ENCODE results near the gene LRRC4C. TPM values are rescaled to one million over a fixed set of nuclear protein-coding genes. Genes with fewer than 3 reads are reported as not detected.
"Not testable (repeated sequence)": the region's sequence is repeated elsewhere in the genome, so short reads cannot be mapped to it uniquely, and the experiment has no call there.

Gene LRRC4C
- polyA plus RNA-seq, 1 experiment: 0.02 TPM

DNA sequence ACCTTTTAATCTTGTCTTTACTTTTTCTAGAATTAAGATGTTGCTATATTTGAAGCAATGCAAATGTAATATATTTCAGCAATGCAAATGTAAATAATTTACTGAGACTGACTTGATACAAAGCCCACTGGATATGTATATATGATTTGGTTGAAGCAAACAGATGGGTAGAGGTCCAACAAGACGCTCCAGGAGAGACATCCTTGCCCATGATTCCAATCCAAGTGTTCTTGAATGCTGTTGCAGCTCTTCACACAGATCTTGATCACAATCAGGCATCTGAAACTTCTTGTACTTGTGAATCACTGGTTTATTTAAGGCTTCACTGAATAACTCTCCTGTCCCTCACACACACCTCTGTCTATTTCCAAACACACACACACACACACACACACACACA lies 507.0 kb downstream of the LRRC4C start:
- Histone ChIP-seq H3K27ac (ENCODE audit: low read depth, low read length) (no peak overlapping the region), H3K9me3 (ENCODE audit: control insufficient read depth, insufficient read depth, low read length) (peaks cover 2% of the 10 kb centered on the region), H3K4me3 (ENCODE audit: low read depth, low read length) (no peak overlapping the region), H3K27me3 (ENCODE audit: control insufficient read depth, insufficient read depth, low read length) (no peaks in the 10 kb centered on the region)
- TF ChIP-seq, protein P1, sequence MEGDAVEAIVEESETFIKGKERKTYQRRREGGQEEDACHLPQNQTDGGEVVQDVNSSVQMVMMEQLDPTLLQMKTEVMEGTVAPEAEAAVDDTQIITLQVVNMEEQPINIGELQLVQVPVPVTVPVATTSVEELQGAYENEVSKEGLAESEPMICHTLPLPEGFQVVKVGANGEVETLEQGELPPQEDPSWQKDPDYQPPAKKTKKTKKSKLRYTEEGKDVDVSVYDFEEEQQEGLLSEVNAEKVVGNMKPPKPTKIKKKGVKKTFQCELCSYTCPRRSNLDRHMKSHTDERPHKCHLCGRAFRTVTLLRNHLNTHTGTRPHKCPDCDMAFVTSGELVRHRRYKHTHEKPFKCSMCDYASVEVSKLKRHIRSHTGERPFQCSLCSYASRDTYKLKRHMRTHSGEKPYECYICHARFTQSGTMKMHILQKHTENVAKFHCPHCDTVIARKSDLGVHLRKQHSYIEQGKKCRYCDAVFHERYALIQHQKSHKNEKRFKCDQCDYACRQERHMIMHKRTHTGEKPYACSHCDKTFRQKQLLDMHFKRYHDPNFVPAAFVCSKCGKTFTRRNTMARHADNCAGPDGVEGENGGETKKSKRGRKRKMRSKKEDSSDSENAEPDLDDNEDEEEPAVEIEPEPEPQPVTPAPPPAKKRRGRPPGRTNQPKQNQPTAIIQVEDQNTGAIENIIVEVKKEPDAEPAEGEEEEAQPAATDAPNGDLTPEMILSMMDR (IDR thresholded peaks at IDR 0.05; ENCODE audit: low read depth, low read length): no peak
- ChIA-PET CTCF (interaction anchor here (0.7 kb wide), 1 partner anchor 646 kb away, joined by 4 read pairs; no protein-coding TSS in a partner anchor), POLR2A (no interaction called here)
- no peak for DNase-seq (ENCODE audit: low read depth, low spot score)

DNA sequence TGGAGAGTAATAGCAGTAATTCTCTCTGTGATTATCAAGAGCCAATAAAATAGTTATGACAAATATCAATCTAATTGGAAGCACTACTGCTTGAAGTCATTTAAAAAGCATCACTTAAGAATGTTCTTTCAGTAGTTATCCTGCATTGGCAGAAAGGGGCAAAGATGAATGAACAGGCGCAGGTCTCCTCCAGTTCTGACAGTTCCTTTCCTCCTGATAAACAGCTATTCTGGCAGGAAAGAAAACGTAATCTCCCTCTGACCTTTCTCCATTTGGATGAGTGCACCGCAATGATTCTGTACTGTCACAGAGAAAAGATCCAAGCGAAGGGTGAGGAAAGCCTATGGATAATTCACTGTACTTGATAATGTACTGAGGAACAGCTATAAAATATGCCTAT lies 521.5 kb downstream of the LRRC4C start:
- DNase-seq (ENCODE audit: low read depth, low spot score): no peak
- no peaks in the 10 kb centered on the region for H3K27me3 ChIP-seq (ENCODE audit: control insufficient read depth, insufficient read depth, low read length)
- H3K4me3 ChIP-seq (ENCODE audit: low read depth, low read length): no peak overlapping the region
- ChIA-PET POLR2A (no interaction called here), CTCF (no interaction called here)
- TF ChIP-seq, protein P1 (IDR thresholded peaks at IDR 0.05; ENCODE audit: low read depth, low read length): no peak
- H3K9me3 ChIP-seq (ENCODE audit: control insufficient read depth, insufficient read depth, low read length): peaks cover 6% of the 10 kb centered on the region
- H3K27ac ChIP-seq (ENCODE audit: low read depth, low read length): no peak overlapping the region

DNA sequence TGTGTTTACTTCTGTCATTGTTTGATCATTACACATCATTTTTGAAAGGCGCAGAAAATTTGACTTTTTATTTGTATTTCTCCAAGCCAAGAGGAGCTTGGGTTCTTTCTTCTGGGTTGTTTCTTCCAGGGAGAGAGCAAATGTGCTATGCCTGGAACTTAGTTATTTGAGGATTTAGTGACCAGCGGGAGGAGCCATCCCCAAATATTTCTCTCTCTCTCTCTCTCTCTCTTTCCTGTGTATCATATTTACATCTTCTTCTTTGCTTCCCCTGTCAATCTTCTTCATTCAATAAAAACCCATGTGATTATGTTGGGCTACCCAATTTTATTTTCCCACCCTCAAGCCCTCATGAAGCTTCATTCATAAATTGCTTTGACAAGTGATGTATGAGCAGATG lies 534.5 kb downstream of the LRRC4C start:
- CTCF ChIA-PET: no interaction called here
- Histone ChIP-seq H3K4me3 (ENCODE audit: low read depth, low read length) (no peak overlapping the region), H3K9me3 (ENCODE audit: control insufficient read depth, insufficient read depth, low read length) (peaks cover 5% of the 10 kb centered on the region), H3K27ac (ENCODE audit: low read depth, low read length) (no peak overlapping the region), H3K27me3 (ENCODE audit: control insufficient read depth, insufficient read depth, low read length) (no peaks in the 10 kb centered on the region)
- DNase-seq (ENCODE audit: low read depth, low spot score): no peak
- POLR2A ChIA-PET: no interaction called here
- TF ChIP-seq, protein P1 (IDR thresholded peaks at IDR 0.05; ENCODE audit: low read depth, low read length): no peak

DNA sequence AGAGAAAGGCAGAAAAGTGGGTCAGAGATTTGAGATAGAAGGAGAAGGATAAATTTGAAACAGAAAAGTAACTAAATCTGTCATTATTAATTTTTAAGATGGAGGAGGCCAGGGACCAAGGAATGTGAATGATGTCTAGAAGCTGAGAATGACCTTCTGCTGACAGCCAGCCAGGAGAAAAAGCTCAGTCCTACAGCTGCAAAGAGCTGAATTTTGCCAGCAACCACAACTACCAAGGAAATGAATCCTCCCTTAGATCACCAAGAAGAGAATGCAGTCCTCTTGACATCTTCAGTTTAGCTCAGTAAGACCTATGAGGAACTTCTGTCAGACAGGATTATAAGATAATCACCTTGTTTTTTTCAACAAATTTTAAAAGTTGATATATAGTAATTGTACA lies 538.2 kb downstream of the LRRC4C start:
- ChIA-PET CTCF (no interaction called here), POLR2A (no interaction called here)
- DNase-seq (ENCODE audit: low read depth, low spot score): no peak
- Histone ChIP-seq H3K27me3 (ENCODE audit: control insufficient read depth, insufficient read depth, low read length) (no peaks in the 10 kb centered on the region), H3K9me3 (ENCODE audit: control insufficient read depth, insufficient read depth, low read length) (peaks cover 2% of the 10 kb centered on the region; the same call in 1 of the 2 replicates), H3K4me3 (ENCODE audit: low read depth, low read length) (no peak overlapping the region), H3K27ac (ENCODE audit: low read depth, low read length) (no peak overlapping the region)
- TF ChIP-seq, protein P1 (IDR thresholded peaks at IDR 0.05; ENCODE audit: low read depth, low read length): no peak

DNA sequence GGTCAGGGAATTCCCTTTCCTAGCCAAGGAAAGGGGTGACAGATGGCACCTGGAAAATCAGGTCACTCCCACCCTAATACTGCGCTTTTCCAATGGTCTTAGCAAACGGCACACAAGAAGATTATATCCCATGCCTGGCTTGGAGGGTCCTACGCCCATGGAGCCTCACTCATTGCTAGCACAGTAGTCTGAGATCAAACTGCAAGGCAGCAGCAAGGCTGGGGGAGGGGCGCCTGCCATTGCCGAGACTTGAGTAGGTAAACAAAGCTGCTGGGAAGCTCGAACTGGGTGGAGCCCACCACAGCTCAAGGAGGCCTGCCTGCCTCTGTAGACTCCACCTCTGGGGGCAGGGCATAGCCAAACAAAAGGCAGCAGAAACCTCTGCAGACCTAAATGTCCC lies 548.7 kb downstream of the LRRC4C start:
- H3K27me3 ChIP-seq (ENCODE audit: control insufficient read depth, insufficient read depth, low read length); H3K4me3 ChIP-seq (ENCODE audit: low read depth, low read length); H3K9me3 ChIP-seq (ENCODE audit: control insufficient read depth, insufficient read depth, low read length); CTCF ChIA-PET; POLR2A ChIA-PET; H3K27ac ChIP-seq (ENCODE audit: low read depth, low read length); DNase-seq (ENCODE audit: low read depth, low spot score): not testable (repeated sequence)

DNA sequence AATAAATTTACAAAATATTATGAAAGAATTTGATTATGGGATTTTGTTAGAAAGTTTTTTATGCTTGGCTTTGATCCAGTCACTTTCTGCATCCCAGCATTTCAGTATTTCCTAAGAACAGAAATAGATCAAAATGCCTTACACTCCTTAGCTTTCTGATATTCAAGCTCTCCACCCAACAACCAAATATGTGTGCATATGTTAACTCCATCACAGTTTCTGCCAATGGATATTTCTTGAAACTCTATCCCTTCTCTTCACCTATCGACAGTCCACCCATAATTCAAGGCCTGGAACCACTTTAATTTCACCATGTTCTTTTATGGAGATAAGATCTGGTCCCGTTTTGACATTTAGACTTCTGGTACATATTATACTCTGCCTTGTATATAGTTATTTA lies 565.0 kb downstream of the LRRC4C start:
- H3K27ac ChIP-seq (ENCODE audit: low read depth, low read length): no peak overlapping the region
- no peak for DNase-seq (ENCODE audit: low read depth, low spot score)
- H3K9me3 ChIP-seq (ENCODE audit: control insufficient read depth, insufficient read depth, low read length): peaks cover 12% of the 10 kb centered on the region; the same call in 1 of the 2 replicates
- H3K27me3 ChIP-seq (ENCODE audit: control insufficient read depth, insufficient read depth, low read length): no peaks in the 10 kb centered on the region
- CTCF ChIA-PET: no interaction called here
- TF ChIP-seq, protein P1 (IDR thresholded peaks at IDR 0.05; ENCODE audit: low read depth, low read length): no peak
- no peak overlapping the region for H3K4me3 ChIP-seq (ENCODE audit: low read depth, low read length)
- POLR2A ChIA-PET: no interaction called here

Measured in AG04450 (cell line).